T-cell (primary cell): ENCODE results near the gene BORCS6. TPM values are rescaled to one million over a fixed set of nuclear protein-coding genes. Genes with fewer than 3 reads are reported as not detected.
"Not testable (repeated sequence)": the region's sequence is repeated elsewhere in the genome, so short reads cannot be mapped to it uniquely, and the experiment has no call there.

Source experiments
- ATAC-seq, 4 experiments: fragments of 200-7000 bp in 3 of 4; fragments of 150-1000 bp in 1 of 4; cut with Tn5 transposase; replicated peaks in 1 of 4; 1 replicate in 3 of 4; 2 replicates in 1 of 4; pipeline ENCODE4 v1.10.0; 2021; ENCODE audit warnings: moderate library complexity in 3 of 4, mild to moderate bottlenecking in 2 of 4, moderate number of reproducible peaks in 1 of 4
- CTCF ChIA-PET, 2 donors: fragments of 300-600 bp; sonication (Branson Sonifier 250); formaldehyde crosslinking; loops; one replicate each; lab custom pipeline; 2022; ENCODE audit warnings: antibody characterized with exemption in 2 of 2; lab: Charles Lee
- POLR2A ChIA-PET, 2 donors: fragments of 300-600 bp; sonication (Branson Sonifier 250); formaldehyde crosslinking; loops; one replicate each; lab custom pipeline; 2022; ENCODE audit warnings: antibody characterized with exemption in 2 of 2; lab: Charles Lee
- DNase-seq, 35 experiments: peaks; one replicate each; pipeline versions ENCODE4 v3.0.0 to v3.0.0-alpha.2; 2013 to 2023
- H3K27ac ChIP-seq: one replicate; pipeline ENCODE4 v1.5.1; 2013; ENCODE audit warnings: low read length
- H3K27me3 ChIP-seq, 2 experiments: replicated peaks in 1 of 2; 1 replicate in 1 of 2; 2 replicates in 1 of 2; pipeline versions ENCODE4 v1.6.1 to v1.7.0; 2013; ENCODE audit warnings: low read length in 1 of 2, mixed read lengths in 1 of 2; ENCODE audit not compliant: control insufficient read depth in 2 of 2, insufficient read depth in 2 of 2; ENCODE audit errors: extremely low read depth in 1 of 2
- H3K36me3 ChIP-seq, 2 donors: 1 replicate in 1 of 2; 2 replicates in 1 of 2; pipeline versions ENCODE4 v1.6.1 to v1.7.0; 2013; ENCODE audit warnings: low read length in 1 of 2; ENCODE audit not compliant: control insufficient read depth in 2 of 2, insufficient read depth in 1 of 2; ENCODE audit errors: extremely low read depth in 1 of 2
- H3K4me1 ChIP-seq, 2 experiments: 1 replicate in 1 of 2; 2 replicates in 1 of 2; pipeline versions ENCODE4 v1.6.1 to v1.7.0; 2013; ENCODE audit warnings: low read length in 2 of 2, mixed read lengths in 1 of 2; ENCODE audit not compliant: insufficient read depth in 2 of 2, control insufficient read depth in 1 of 2; ENCODE audit errors: extremely low read depth in 1 of 2
- H3K4me3 ChIP-seq, 2 donors: 1 replicate in 1 of 2; 2 replicates in 1 of 2; pipeline versions ENCODE4 v1.5.1 to v1.7.0; 2013; ENCODE audit warnings: mild to moderate bottlenecking in 2 of 2, low read length in 1 of 2, moderate library complexity in 1 of 2; ENCODE audit not compliant: control insufficient read depth in 1 of 2; ENCODE audit errors: extremely low read depth in 1 of 2
- H3K9me3 ChIP-seq: 2 replicates; pipeline ENCODE4 v1.7.0; 2013
- H3K27ac Mint-ChIP-seq, 2 donors: one replicate each; pipeline ENCODE4 v1.8.0; 2020 to 2021; ENCODE audit warnings: mild to moderate bottlenecking in 2 of 2, mixed read lengths in 2 of 2
- H3K27me3 Mint-ChIP-seq, 2 donors: one replicate each; pipeline ENCODE4 v1.8.0; 2021 to 2022; ENCODE audit warnings: mixed read lengths in 2 of 2
- H3K36me3 Mint-ChIP-seq: one replicate; pipeline ENCODE4 v1.8.0; 2021; ENCODE audit warnings: mixed read lengths
- H3K4me1 Mint-ChIP-seq, 3 donors: one replicate each; pipeline ENCODE4 v1.8.0; 2020 to 2022; ENCODE audit warnings: mixed read lengths in 3 of 3, mild to moderate bottlenecking in 1 of 3
- H3K4me3 Mint-ChIP-seq, 3 donors: one replicate each; pipeline ENCODE4 v1.8.0; 2020 to 2022; ENCODE audit warnings: mild to moderate bottlenecking in 3 of 3, mixed read lengths in 3 of 3, moderate library complexity in 3 of 3
- H3K9me3 Mint-ChIP-seq, 3 donors: one replicate each; pipeline ENCODE4 v1.8.0; 2020 to 2022; ENCODE audit warnings: mixed read lengths in 3 of 3
- WGBS: methylation state at CpG from one replicate; pipeline ENCODE4 v1.1.5; 2013; ENCODE audit warnings: missing lambda C conversion rate; ENCODE audit not compliant: insufficient coverage; 5-methylcytosine and 5-hydroxymethylcytosine counted together
- total RNA-seq, 35 experiments: library from RNA in 6 of 35; stranded (reverse) in 6 of 35; fragments of 120-200 nt in 1 of 35; gene quantifications; one replicate each; pipeline versions ENCODE4 v1.2.1 to v1.2.4 and lab custom pipeline; 2013 to 2026

The BORCS6 gene
- total RNA-seq, 5 donors from 2014 or later (not counting 1 experiment from before 2014, with no cell fraction given): 6.7 to 21.3 (median 17.2) TPM

DNA sequence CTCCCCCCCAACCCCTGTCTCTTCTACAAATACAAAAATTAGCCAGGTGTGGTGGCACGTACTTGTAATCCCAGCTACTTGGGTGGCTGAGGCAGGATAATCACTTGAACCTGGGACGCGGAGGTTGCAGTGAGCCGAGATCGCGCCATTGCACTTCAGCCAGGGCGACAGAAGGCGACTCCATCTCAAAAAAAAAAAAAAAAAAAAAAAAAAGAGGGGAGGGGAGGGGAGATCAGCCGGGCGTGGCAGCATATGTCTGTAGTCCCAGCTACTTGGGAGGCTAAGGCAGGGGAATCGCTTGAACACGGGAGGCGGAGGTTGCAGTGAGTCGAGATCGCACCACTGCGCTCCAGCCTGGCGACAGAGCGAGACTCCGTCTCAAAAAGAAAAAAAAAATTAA lies 19.8 kb downstream of the BORCS6 start:
- H3K27ac ChIP-seq, ATAC-seq, H3K36me3 Mint-ChIP-seq, H3K36me3 ChIP-seq, H3K4me3 Mint-ChIP-seq, H3K27me3 ChIP-seq, H3K27ac Mint-ChIP-seq, CTCF ChIA-PET, H3K27me3 Mint-ChIP-seq, H3K4me3 ChIP-seq, H3K9me3 Mint-ChIP-seq, H3K9me3 ChIP-seq, DNase-seq: not testable (repeated sequence)
- H3K4me1 ChIP-seq: peaks cover 15 to 38% of the 10 kb centered on the region in 2 experiments
- WGBS: 100% methylated on average over 7 of the region's 19 CpGs
- POLR2A ChIA-PET: interaction anchor here (0.6 to 0.7 kb wide), 2 partner anchors 19 to 21 kb away, joined by 3 to 4 read pairs; no protein-coding TSS in a partner anchor
- peaks cover 28 to 44% (median 38%) of the 10 kb centered on the region in 3 donors for H3K4me1 Mint-ChIP-seq

DNA sequence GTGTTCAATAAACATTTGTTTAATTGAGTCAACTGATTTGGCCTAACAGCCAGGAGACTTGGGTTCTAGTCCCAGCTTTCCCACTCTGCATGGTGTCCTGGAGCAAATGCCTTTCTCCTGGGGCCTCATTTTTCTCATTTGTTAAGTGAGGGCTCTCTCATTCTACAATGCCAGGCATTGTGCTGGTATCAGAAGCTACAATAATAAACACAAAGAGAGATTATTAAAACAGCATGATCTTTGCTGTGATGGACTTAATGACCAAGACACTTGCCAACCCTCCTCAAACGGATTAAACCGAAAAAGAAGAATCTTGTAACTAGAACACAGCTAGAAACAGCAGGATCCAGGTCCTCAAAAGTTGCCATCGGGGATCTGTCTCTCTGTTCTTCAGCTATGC lies 22.5 kb downstream of the BORCS6 start:
- H3K4me1 ChIP-seq: peaks cover 7 to 41% of the 10 kb centered on the region in 2 experiments
- DNase-seq: no peak
- POLR2A ChIA-PET: interaction anchor here in 1 of 2 donors (0.8 to 1.2 kb wide), 2 partner anchors 9 to 11 kb away, joined by 3 read pairs; partner anchors contain the start of gene TMEM107
- no peak overlapping the region for H3K4me3 ChIP-seq
- CTCF ChIA-PET: interaction anchor here (0.5 to 1.0 kb wide), 3 partner anchors 11 to 152 kb away, joined by 3 to 7 read pairs (median 4); no protein-coding TSS in a partner anchor
- WGBS: 90% methylated on average over 2 of the region's 3 CpGs
- no peaks in the 10 kb centered on the region for H3K27me3 ChIP-seq
- Mint-ChIP-seq H3K27ac (peak overlapping the region in 1 of 2 donors; percentile 16), H3K4me1 (peaks cover 26 to 41% (median 34%) of the 10 kb centered on the region in 3 donors), H3K4me3 (no peak overlapping the region), H3K9me3 (no peaks in the 10 kb centered on the region), H3K36me3 (no peaks in the 10 kb centered on the region), H3K27me3 (no peaks in the 10 kb centered on the region)
- no peak overlapping the region for H3K27ac ChIP-seq
- ATAC-seq: no peak
- no peaks in the 10 kb centered on the region for H3K36me3 ChIP-seq
- H3K9me3 ChIP-seq: no peaks in the 10 kb centered on the region

DNA sequence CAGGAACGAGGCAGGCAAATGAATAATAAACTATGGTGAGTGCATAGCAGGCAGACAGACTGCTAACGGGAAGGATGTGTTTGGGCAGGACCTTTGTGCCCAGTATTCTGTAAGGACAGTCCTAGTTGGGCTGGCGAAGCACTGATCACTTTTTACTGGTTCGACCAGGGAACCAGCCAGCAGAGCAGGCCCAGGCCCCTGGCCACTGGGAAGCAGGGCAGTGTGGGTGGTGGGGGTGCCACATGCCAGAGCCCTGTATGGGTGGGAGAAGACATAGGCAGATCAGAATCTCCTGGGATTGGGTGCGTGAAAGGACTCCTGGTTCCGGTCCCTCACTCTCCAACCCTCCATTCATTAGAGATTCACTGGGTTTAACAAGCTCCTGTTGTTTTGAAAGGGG lies 23.2 kb downstream of the BORCS6 start:
- no peak overlapping the region for H3K4me3 ChIP-seq
- H3K36me3 ChIP-seq: peaks cover 0 to 2% of the 10 kb centered on the region in 2 donors
- H3K9me3 ChIP-seq: no peaks in the 10 kb centered on the region
- Mint-ChIP-seq H3K4me1 (peaks cover 25 to 40% (median 30%) of the 10 kb centered on the region in 3 donors), H3K9me3 (no peaks in the 10 kb centered on the region), H3K27me3 (no peaks in the 10 kb centered on the region), H3K27ac (peak overlapping the region in 1 of 2 donors; percentile 61), H3K36me3 (peaks cover under 1% of the 10 kb centered on the region), H3K4me3 (no peak overlapping the region)
- H3K27ac ChIP-seq: no peak overlapping the region
- 100% methylated on average over 2 of the region's 6 CpGs for WGBS
- H3K4me1 ChIP-seq: peaks cover 8 to 42% of the 10 kb centered on the region in 2 experiments
- H3K27me3 ChIP-seq: no peaks in the 10 kb centered on the region
- ATAC-seq (no peak), DNase-seq (no peak)
- CTCF ChIA-PET: interaction anchor here in 1 of 2 donors (0.6 kb wide), 1 partner anchor 145 kb away, joined by 7 read pairs; no protein-coding TSS in a partner anchor
- POLR2A ChIA-PET: interaction anchor here in 1 of 2 donors (1.2 kb wide), 1 partner anchor 10 kb away, joined by 3 read pairs; the partner anchor contains the start of gene TMEM107

DNA sequence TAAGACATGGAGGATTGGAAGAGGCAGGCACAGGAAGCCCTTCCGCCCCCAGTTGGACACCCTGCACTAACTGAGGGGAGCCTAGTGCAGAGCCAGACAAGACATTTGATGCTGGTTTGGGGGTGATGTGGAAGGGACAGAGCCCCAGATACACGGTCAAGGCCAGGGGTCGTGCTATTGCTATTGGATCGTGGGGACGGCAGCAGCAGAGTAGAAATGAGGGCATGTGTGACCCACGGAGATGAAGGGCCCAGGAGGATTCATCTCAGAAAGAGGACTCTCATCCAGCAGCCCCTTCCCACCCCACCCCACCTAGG lies 25.2 kb downstream of the BORCS6 start:
- Histone ChIP-seq H3K4me3 (peak overlapping the region; percentile 56 to 60), H3K27ac (peak overlapping the region; percentile 99), H3K27me3 (no peaks in the 10 kb centered on the region), H3K4me1 (peaks cover 22 to 58% of the 10 kb centered on the region in 2 experiments), H3K9me3 (no peaks in the 10 kb centered on the region), H3K36me3 (peaks cover 4 to 21% of the 10 kb centered on the region in 2 donors)
- Mint-ChIP-seq H3K36me3 (peaks cover 18% of the 10 kb centered on the region), H3K4me3 (peak overlapping the region; percentile 83 to 85 (median 84)), H3K4me1 (peaks cover 45 to 56% (median 45%) of the 10 kb centered on the region in 3 donors), H3K9me3 (no peaks in the 10 kb centered on the region), H3K27me3 (no peaks in the 10 kb centered on the region), H3K27ac (peak overlapping the region; percentile 98)
- ChIA-PET POLR2A (interaction anchor here in 1 of 2 donors (1.8 kb wide), 1 partner anchor 9 kb away, joined by 17 read pairs; no protein-coding TSS in a partner anchor), CTCF (interaction anchor here in 1 of 2 donors (1.3 kb wide), 1 partner anchor 46 kb away, joined by 4 read pairs; no protein-coding TSS in a partner anchor)
- 50% methylated on average over 3 of the region's 6 CpGs for WGBS
- ATAC-seq (peak; percentile 11 to 37 (median 29)), DNase-seq (peak in 2 of 35 experiments; percentile 43 to 51)

DNA sequence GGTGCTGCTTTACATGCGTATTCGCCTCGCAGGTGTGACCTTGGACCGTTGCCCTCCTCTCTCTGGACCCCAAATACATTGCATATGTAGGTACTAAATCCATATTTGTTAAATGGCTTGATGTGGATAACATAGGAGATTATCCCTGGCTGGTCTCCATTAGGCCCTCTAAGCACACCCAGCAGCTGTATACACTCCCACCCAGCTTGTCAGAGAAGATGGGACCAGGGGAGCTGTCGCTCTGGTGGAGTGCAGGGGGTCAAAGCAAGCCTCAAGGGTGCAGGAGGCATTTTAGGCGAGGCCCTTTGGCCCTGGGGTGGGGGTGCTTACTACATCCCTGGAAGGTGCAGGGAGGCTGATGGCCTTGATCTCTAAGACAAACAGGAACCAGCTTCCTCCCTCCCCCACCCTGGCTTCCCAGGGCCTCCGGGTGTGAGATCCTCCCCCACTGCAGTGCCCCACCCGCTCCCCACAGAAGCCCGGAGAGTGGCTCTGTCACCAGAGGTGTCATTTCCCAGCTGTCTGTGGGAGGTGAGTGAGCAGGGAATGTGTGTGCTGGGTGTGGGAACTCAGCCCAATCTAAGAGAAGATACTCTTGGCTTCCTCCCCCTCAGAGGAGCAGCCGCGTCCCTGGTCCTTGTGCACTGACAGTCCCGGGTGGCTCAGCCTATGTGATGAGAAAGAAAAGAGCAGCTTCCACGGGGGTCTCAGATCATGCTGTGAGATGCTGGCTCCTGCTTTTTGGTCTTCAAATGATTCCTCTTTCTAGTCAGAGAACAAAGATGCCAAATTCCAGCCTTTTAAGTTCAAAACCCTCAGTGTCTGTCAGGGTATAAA lies 25.8 kb downstream of the BORCS6 start:
- Histone ChIP-seq H3K9me3 (no peaks in the 10 kb centered on the region), H3K4me3 (peak overlapping the region; percentile 56 to 60), H3K36me3 (peaks cover 9 to 27% of the 10 kb centered on the region in 2 donors), H3K27me3 (no peaks in the 10 kb centered on the region), H3K4me1 (peaks cover 22 to 63% of the 10 kb centered on the region in 2 experiments), H3K27ac (peak overlapping the region; percentile 99)
- ChIA-PET POLR2A (interaction anchor here (0.5 to 1.8 kb wide), 4 partner anchors 9 to 163 kb away, joined by 3 to 17 read pairs (median 4); no protein-coding TSS in a partner anchor), CTCF (interaction anchor here in 1 of 2 donors (1.3 kb wide), 1 partner anchor 45 kb away, joined by 4 read pairs; no protein-coding TSS in a partner anchor)
- H3K4me1 Mint-ChIP-seq: peaks cover 51 to 62% (median 51%) of the 10 kb centered on the region in 3 donors
- no peaks in the 10 kb centered on the region for H3K9me3 Mint-ChIP-seq
- peak overlapping the region; percentile 98 for H3K27ac Mint-ChIP-seq
- H3K36me3 Mint-ChIP-seq: peaks cover 20% of the 10 kb centered on the region
- H3K27me3 Mint-ChIP-seq: no peaks in the 10 kb centered on the region
- 0% methylated on average over 2 of the region's 13 CpGs for WGBS
- ATAC-seq (peak; percentile 60 to 69 (median 66)), DNase-seq (peak in 34 of 35 experiments; percentile 52 to 84 (median 70))
- H3K4me3 Mint-ChIP-seq: peak overlapping the region; percentile 83 to 85 (median 84)
